Kidney (tissue), 14 donors: ENCODE data around the gene ZNF668. TPM values are rescaled to one million over a fixed set of nuclear protein-coding genes. Genes with fewer than 3 reads are reported as not detected.

Experiments used
- DNase-seq, 5 donors: peaks; one replicate each; pipeline ENCODE4 v3.0.0-alpha.2; 2013 to 2020
- FAIRE-seq: peaks from 2 replicates; lab custom pipeline; 2012; peaks lifted over from hg19 to GRCh38; lab: Jason Lieb, UNC
- H3K27ac ChIP-seq, 2 donors: one replicate each; pipeline ENCODE4 v1.7.0; 2013; ENCODE audit warnings: low read depth in 2 of 2, low read length in 2 of 2, inconsistent platforms in 1 of 2
- H3K27me3 ChIP-seq: one replicate; pipeline ENCODE4 v1.7.1; 2013; ENCODE audit warnings: low read length, inconsistent platforms; ENCODE audit not compliant: control insufficient read depth, insufficient read depth
- H3K36me3 ChIP-seq, 3 donors: one replicate each; pipeline versions ENCODE4 v1.7.0 to v1.7.1; 2013; ENCODE audit warnings: low read length in 3 of 3, control low read depth in 1 of 3, inconsistent platforms in 1 of 3; ENCODE audit not compliant: insufficient read depth in 3 of 3, control insufficient read depth in 2 of 3
- H3K4me1 ChIP-seq, 3 donors: one replicate each; pipeline versions ENCODE4 v1.7.0 to v1.7.1; 2013; ENCODE audit warnings: low read length in 3 of 3, inconsistent platforms in 1 of 3, low read depth in 1 of 3; ENCODE audit not compliant: control insufficient read depth in 2 of 3, insufficient read depth in 2 of 3
- H3K4me3 ChIP-seq, 3 donors: one replicate each; pipeline versions ENCODE4 v1.7.0 to v1.8.1; 2013; ENCODE audit warnings: low read length in 3 of 3, control low read depth in 1 of 3, inconsistent platforms in 1 of 3
- H3K9ac ChIP-seq, 3 donors: one replicate each; pipeline versions ENCODE4 v1.7.0 to v1.7.1; 2013; ENCODE audit warnings: low read length in 3 of 3, control low read depth in 1 of 3, inconsistent platforms in 1 of 3
- H3K9me3 ChIP-seq, 3 donors: one replicate each; pipeline versions ENCODE4 v1.7.0 to v1.7.1; 2013; ENCODE audit warnings: low read length in 3 of 3, control low read depth in 1 of 3, inconsistent platforms in 1 of 3; ENCODE audit not compliant: control insufficient read depth in 2 of 3, insufficient read depth in 1 of 3
- intact Hi-C: fragments of 100-400 bp; cut with DNase I; formaldehyde crosslinking; loops from one replicate; pipeline ENCODE4 v1.11.1; 2022
- polyA plus RNA-seq: library from polyadenylated mRNA; stranded (reverse); fragments of 350-450 nt; fragmentation: Illumina TruSeq; extraction: RNeasy Lipid Tissue Mini Kit (QIAGEN cat#74804); gene quantifications from one replicate; pipeline ENCODE4 v1.2.3, GENCODE V29; 2014; ENCODE audit warnings: low read depth, low replicate concordance; ENCODE audit not compliant: insufficient read depth
- total RNA-seq: library from RNA; stranded (reverse); fragmentation: NEBNext Ultra II Directional; extraction: Animal tissue kit (Norgen Biotek cat#: 25700); gene quantifications from one replicate; pipeline ENCODE4 v1.2.1, GENCODE V29; 2021
- TF ChIP-seq, protein P1 (sequence below): IDR thresholded peaks from 3 replicates; pipeline ENCODE4 v1.5.1; 2012; ENCODE audit warnings: mild to moderate bottlenecking, moderate library complexity, borderline replicate concordance; ENCODE audit not compliant: insufficient read depth; ENCODE audit errors: extremely low read depth
- donor health status: control.
- donor health status: control.
- donor health status: control.
- donor health status: control.
- donor health status: control.
- donor health status: DM: yes; HTN: yes; CAD: no.
- donor health status: Normal renal cell carcinoma (clear cell type).

Gene ZNF668
- total and polyA plus RNA-seq, 2 donors from 2014 or later: 5.4 to 6.4 TPM

DNA sequence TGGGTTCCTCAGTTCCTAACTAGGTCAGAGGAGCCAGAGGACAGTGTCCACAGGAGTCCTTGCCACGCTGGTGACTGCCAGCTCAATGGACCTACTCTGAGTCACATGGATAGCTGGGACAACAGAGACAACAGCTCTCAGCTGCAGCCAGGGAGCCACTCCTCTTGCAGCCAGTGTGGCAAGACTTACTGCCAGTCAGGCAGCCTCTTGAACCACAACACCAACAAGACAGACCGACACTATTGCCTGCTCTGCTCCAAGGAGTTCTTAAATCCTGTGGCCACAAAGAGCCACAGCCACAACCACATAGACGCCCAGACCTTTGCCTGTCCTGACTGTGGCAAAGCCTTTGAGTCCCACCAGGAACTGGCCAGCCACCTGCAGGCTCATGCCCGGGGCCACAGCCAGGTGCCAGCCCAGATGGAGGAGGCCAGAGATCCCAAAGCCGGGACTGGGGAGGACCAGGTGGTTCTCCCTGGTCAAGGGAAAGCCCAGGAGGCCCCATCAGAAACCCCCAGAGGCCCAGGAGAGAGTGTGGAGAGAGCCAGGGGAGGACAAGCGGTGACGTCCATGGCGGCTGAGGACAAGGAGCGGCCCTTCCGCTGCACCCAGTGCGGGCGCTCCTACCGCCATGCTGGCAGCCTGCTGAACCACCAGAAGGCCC, 6.8 kb upstream of the ZNF668 start:
- peaks cover 4 to 25% (median 20%) of the 10 kb centered on the region in 3 donors for H3K36me3 ChIP-seq
- H3K9me3 ChIP-seq: no peaks in the 10 kb centered on the region
- DNase-seq (no peak), FAIRE-seq (no peak)
- no peaks in the 10 kb centered on the region for H3K4me1 ChIP-seq
- H3K4me3 ChIP-seq: no peak overlapping the region
- H3K27me3 ChIP-seq: no peaks in the 10 kb centered on the region
- no peak overlapping the region for H3K27ac ChIP-seq
- TF ChIP-seq, protein P1, sequence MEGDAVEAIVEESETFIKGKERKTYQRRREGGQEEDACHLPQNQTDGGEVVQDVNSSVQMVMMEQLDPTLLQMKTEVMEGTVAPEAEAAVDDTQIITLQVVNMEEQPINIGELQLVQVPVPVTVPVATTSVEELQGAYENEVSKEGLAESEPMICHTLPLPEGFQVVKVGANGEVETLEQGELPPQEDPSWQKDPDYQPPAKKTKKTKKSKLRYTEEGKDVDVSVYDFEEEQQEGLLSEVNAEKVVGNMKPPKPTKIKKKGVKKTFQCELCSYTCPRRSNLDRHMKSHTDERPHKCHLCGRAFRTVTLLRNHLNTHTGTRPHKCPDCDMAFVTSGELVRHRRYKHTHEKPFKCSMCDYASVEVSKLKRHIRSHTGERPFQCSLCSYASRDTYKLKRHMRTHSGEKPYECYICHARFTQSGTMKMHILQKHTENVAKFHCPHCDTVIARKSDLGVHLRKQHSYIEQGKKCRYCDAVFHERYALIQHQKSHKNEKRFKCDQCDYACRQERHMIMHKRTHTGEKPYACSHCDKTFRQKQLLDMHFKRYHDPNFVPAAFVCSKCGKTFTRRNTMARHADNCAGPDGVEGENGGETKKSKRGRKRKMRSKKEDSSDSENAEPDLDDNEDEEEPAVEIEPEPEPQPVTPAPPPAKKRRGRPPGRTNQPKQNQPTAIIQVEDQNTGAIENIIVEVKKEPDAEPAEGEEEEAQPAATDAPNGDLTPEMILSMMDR: no peak
- intact Hi-C loops: no loop called here
- H3K9ac ChIP-seq: no peak overlapping the region

DNA sequence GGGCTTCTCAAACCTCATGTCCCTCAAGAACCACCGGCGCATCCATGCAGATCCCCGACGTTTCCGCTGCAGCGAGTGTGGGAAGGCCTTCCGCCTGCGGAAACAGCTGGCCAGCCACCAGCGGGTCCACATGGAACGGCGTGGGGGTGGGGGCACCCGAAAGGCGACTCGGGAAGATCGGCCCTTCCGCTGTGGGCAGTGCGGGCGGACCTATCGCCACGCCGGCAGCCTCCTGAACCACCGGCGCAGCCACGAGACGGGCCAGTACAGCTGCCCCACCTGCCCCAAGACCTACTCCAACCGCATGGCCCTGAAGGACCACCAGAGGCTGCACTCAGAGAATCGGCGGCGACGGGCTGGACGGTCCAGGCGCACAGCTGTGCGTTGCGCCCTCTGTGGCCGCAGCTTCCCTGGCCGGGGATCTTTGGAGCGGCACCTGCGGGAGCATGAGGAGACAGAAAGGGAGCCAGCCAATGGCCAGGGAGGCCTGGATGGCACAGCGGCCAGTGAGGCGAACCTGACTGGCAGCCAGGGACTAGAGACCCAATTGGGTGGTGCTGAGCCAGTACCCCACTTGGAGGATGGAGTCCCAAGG, 6.1 kb upstream of the ZNF668 start:
- Histone ChIP-seq H3K4me3 (no peak overlapping the region), H3K4me1 (peaks cover 0 to 3% (median 0%) of the 10 kb centered on the region in 3 donors), H3K27me3 (no peaks in the 10 kb centered on the region), H3K27ac (no peak overlapping the region), H3K36me3 (peaks cover 4 to 25% (median 20%) of the 10 kb centered on the region in 3 donors), H3K9ac (no peak overlapping the region), H3K9me3 (no peaks in the 10 kb centered on the region)
- intact Hi-C loops: no loop called here
- FAIRE-seq: no peak
- TF ChIP-seq, protein P1: no peak
- no peak for DNase-seq

DNA sequence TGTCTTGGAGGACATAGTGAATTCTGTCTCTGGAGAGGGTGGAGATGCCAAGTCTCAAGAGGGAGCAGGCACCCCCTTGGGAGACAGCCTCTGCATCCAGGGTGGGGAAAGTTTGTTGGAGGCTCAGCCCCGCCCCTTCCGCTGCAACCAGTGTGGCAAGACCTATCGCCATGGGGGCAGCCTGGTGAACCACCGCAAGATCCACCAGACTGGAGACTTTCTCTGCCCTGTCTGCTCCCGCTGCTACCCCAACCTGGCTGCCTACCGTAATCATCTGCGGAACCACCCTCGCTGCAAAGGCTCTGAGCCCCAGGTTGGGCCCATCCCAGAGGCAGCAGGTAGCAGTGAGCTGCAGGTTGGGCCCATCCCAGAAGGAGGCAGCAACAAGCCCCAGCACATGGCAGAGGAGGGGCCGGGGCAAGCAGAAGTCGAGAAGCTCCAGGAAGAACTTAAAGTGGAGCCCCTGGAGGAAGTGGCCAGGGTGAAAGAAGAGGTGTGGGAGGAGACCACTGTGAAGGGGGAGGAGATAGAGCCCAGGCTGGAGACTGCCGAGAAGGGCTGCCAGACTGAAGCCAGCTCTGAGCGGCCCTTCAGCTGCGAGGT, 5.4 kb upstream of the ZNF668 start:
- intact Hi-C loops: no loop called here
- peaks cover 4 to 25% (median 20%) of the 10 kb centered on the region in 3 donors for H3K36me3 ChIP-seq
- no peak for FAIRE-seq

More for the DNA sequence above, 5.4 kb upstream of the ZNF668 start:
- no peak overlapping the region for H3K4me3 ChIP-seq
- H3K27ac ChIP-seq: no peak overlapping the region
- H3K9me3 ChIP-seq: no peaks in the 10 kb centered on the region
- no peaks in the 10 kb centered on the region for H3K27me3 ChIP-seq
- H3K4me1 ChIP-seq: peaks cover 0 to 8% (median 4%) of the 10 kb centered on the region in 3 donors
- no peak overlapping the region for H3K9ac ChIP-seq
- TF ChIP-seq, protein P1: no peak
- no peak for DNase-seq
